Ectodermal cell (in vitro differentiated cells): ENCODE results near the gene ID3.

Experiments
- H3K27ac ChIP-seq: 2 replicates; pipeline ENCODE4 v1.7.0; 2013; ENCODE audit warnings: mild to moderate bottlenecking, low read depth, low read length; ENCODE audit not compliant: insufficient read depth, poor library complexity, severe bottlenecking
- H3K27me3 ChIP-seq: 2 replicates; pipeline ENCODE4 v1.7.0; 2013; ENCODE audit warnings: mild to moderate bottlenecking, low read length; ENCODE audit not compliant: insufficient read depth, control insufficient read depth, poor library complexity, severe bottlenecking
- H3K36me3 ChIP-seq: one replicate; pipeline ENCODE4 v1.7.0; 2013; ENCODE audit warnings: low read length; ENCODE audit not compliant: control insufficient read depth, insufficient read depth
- H3K4me1 ChIP-seq: one replicate; pipeline ENCODE4 v1.7.0; 2013; ENCODE audit warnings: low read length; ENCODE audit not compliant: control insufficient read depth, insufficient read depth
- H3K4me3 ChIP-seq: 2 replicates; pipeline ENCODE4 v1.7.0; 2013; ENCODE audit warnings: low read depth, low read length, control low read depth; ENCODE audit not compliant: insufficient read depth
- H3K9me3 ChIP-seq: 2 replicates; pipeline ENCODE4 v1.7.0; 2013; ENCODE audit warnings: mild to moderate bottlenecking, low read length, moderate library complexity; ENCODE audit not compliant: control insufficient read depth
- WGBS, 2 experiments: methylation state at CpG; one replicate each; pipeline ENCODE4 v1.1.7; 2013; ENCODE audit warnings: missing lambda C conversion rate in 2 of 2; 5-methylcytosine and 5-hydroxymethylcytosine counted together

ID3 gene

GRCh38 chr1:23509896-23510295 is 49.4 kb downstream of the ID3 start:
- 95% methylated on average over 15 of the region's 15 CpGs for WGBS, 2 experiments
- Histone ChIP-seq H3K4me3 (no peak overlapping the region), H3K27me3 (no peaks in the 10 kb centered on the region), H3K27ac (no peak overlapping the region), H3K9me3 (no peaks in the 10 kb centered on the region), H3K4me1 (no peaks in the 10 kb centered on the region), H3K36me3 (peaks cover 7% of the 10 kb centered on the region)
